Hepatocyte (in vitro differentiated cells): Measurements from ENCODE around the gene C5orf24. TPM values are rescaled to one million over a fixed set of nuclear protein-coding genes. Genes with fewer than 3 reads are reported as not detected.

Experiments
- DNase-seq: peaks from one replicate; pipeline ENCODE4 v3.0.0-alpha.2; 2016; ENCODE audit warnings: low spot score
- H2AFZ ChIP-seq: fragments of 200-600 bp; sonication (generic); 2 replicates; pipeline ENCODE4 v1.6.0; 2016; ENCODE audit warnings: antibody characterized with exemption, mild to moderate bottlenecking
- H3K27ac ChIP-seq: fragments of 200-600 bp; sonication (generic); 2 replicates; pipeline ENCODE4 v1.5.1; 2016; ENCODE audit warnings: mild to moderate bottlenecking
- H3K27me3 ChIP-seq: fragments of 200-600 bp; sonication (generic); 2 replicates; pipeline ENCODE4 v1.6.1; 2016
- H3K36me3 ChIP-seq: fragments of 200-600 bp; sonication (generic); replicated peaks from 2 replicates; pipeline ENCODE4 v1.5.1; 2016; ENCODE audit warnings: low read depth; ENCODE audit not compliant: insufficient read depth
- H3K4me1 ChIP-seq: fragments of 200-600 bp; sonication (generic); 2 replicates; pipeline ENCODE4 v1.5.1; 2016; ENCODE audit warnings: mild to moderate bottlenecking, moderate library complexity; ENCODE audit not compliant: insufficient read depth
- H3K4me2 ChIP-seq: fragments of 200-600 bp; sonication (generic); 2 replicates; pipeline ENCODE4 v1.6.0; 2016
- H3K4me3 ChIP-seq: fragments of 200-600 bp; sonication (generic); 2 replicates; pipeline ENCODE4 v1.5.1; 2016; ENCODE audit warnings: mild to moderate bottlenecking
- H3K79me2 ChIP-seq: fragments of 200-600 bp; sonication (generic); 2 replicates; pipeline ENCODE4 v1.6.0; 2017; ENCODE audit warnings: mild to moderate bottlenecking
- H3K9me2 ChIP-seq: fragments of 200-600 bp; sonication (generic); replicated peaks from 2 replicates; pipeline ENCODE4 v1.6.0; 2017; ENCODE audit warnings: mild to moderate bottlenecking; ENCODE audit not compliant: insufficient read depth
- H3K9me3 ChIP-seq: fragments of 200-600 bp; sonication (generic); 2 replicates; pipeline ENCODE4 v1.5.1; 2016; ENCODE audit warnings: low read depth, mild to moderate bottlenecking
- H4K20me1 ChIP-seq: fragments of 200-600 bp; sonication (generic); 2 replicates; pipeline ENCODE4 v1.6.0; 2016; ENCODE audit warnings: mild to moderate bottlenecking; ENCODE audit not compliant: insufficient read depth, poor library complexity, severe bottlenecking
- CTCF ChIP-seq: fragments of 200-600 bp; sonication (generic); IDR thresholded peaks from 2 replicates; pipeline ENCODE4 v1.5.1; 2016; ENCODE audit warnings: antibody characterized with exemption, mild to moderate bottlenecking; ENCODE audit not compliant: poor library complexity
- EZH2 ChIP-seq: fragments of 200-600 bp; sonication (generic); IDR thresholded peaks from 2 replicates; pipeline ENCODE4 v1.6.1; 2016; ENCODE audit warnings: antibody characterized with exemption, mild to moderate bottlenecking, borderline replicate concordance
- EZH2phosphoT487 ChIP-seq: fragments of 200-600 bp; sonication (generic); IDR thresholded peaks from one replicate; pipeline ENCODE4 v1.6.1; 2018; ENCODE audit warnings: antibody characterized with exemption, mild to moderate bottlenecking, low read depth, moderate library complexity; ENCODE audit not compliant: unreplicated experiment, severe bottlenecking
- WGBS: methylation state at CpG from one replicate; pipeline ENCODE4 v1.1.6; 2016; ENCODE audit warnings: low lambda C conversion rate; ENCODE audit errors: missing lambda C conversion rate; 5-methylcytosine and 5-hydroxymethylcytosine counted together
- polyA plus RNA-seq: library from polyadenylated mRNA; unstranded; fragments of >200 nt; fragmentation: Nextera tagmentation; extraction: Ambion mirVana; gene quantifications from 2 replicates; pipeline ENCODE4 v1.2.1, GENCODE V29; 2016
- total RNA-seq: library from RNA; depleted of rRNA; stranded (reverse); fragments of >200 nt; gene quantifications from 2 replicates; pipeline ENCODE4 v1.2.3, GENCODE V29; 2014

Gene C5orf24
- total and polyA plus RNA-seq, 2 experiments from 2014 or later: 29.2 to 67.0 TPM

DNA sequence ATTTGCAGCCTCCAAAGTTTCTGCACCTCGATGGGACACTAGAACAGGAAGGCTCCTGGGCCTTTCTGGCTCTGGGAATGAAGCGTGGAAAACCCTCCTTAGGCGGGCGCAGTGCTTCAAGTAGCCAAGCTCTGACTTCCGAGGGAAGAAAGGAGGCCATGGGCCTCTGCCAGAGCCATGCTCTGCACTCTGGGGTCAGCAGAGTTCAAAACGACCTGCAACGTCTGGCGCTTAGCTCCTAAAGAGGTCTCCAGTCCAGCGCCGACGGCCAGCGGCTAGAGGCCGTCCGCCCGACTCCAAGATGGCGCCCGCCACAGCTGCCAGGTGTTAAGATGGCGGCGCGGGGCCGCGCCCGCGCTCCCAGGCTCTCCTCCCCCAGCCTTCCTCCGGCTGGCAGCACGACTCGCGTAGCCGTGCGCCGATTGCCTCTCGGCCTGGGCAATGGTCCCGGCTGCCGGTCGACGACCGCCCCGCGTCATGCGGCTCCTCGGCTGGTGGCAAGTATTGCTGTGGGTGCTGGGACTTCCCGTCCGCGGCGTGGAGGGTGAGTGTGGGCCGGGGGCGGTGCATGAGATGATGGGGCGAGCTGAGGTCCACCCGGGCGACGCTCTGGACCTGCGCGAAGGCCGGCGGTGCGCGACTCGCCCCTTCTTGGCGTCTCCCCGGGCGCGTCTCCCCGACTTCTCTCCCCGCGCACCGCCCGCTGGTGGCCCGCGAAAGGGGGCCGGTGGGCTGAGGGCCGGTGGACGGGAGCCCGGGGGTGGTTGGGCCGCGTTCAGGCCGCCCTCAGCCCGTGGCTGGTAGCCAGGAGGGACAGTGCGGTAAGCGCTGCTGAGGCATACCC is 28.4 kb downstream of the C5orf24 start, which contains the start of gene TXNDC15:
Gene TXNDC15 (plus strand): TSS at position 385 of the 844 bp plus-strand sequence. CDS start 57 bp downstream, at position 442.
- Histone ChIP-seq H3K79me2 (peaks cover 37% of the 10 kb centered on the region), H3K9me3 (no peaks in the 10 kb centered on the region), H4K20me1 (no peaks in the 10 kb centered on the region), H3K27me3 (no peaks in the 10 kb centered on the region), H3K4me1 (peaks cover 14% of the 10 kb centered on the region), H2AFZ (peak within 1 kb of the TSS; percentile 96), H3K4me2 (peak within 1 kb of the TSS; percentile 74), H3K36me3 (no peaks in the 10 kb centered on the region), H3K9me2 (no peaks in the 10 kb centered on the region), H3K27ac (peak within 1 kb of the TSS; percentile 97), H3K4me3 (peak within 1 kb of the TSS; percentile 84)
- DNase-seq: peak; percentile 94
- TF ChIP-seq EZH2 (no peak), CTCF (no peak), EZH2phosphoT487 (no peak)
- 5% methylated on average over 69 of the region's 79 CpGs for WGBS

DNA sequence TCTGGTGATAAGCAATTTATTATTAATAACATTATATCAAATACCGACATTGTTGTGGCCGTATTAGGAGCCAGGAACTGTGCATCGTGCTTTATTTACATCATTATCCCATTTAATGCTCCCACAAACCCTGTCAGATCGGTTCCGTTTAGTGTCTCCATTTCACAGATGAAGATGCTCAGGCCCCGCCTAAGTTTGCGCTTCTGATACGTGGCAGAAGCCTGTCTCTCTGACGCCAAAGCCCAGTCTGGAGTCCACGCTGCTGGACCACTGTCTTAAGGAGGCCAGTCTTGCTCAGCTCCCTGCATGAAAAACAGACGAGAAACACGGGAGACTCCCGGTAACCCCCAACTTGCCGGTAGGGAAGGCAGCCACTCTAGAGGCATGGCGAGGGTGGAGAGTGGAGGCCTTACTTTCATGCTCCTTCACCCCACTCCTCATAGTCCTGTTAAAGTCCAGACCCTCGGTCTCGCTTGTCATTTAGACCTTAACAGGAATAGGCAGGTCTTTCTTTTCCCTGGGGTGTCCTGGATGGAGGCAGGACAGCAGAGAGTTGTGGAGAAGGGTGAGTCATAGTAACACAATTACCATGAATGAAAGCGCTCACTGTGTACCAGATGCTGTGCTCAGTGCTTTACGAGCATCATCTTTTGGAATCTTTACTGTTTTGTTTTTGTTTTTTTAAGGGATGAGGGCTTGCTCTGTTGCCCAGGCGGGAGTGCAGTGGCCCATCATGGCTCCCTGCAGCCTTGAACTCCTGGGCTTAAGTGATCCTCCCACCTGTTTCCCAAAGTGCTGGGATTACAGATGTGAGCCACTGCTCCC is 29.3 kb downstream of the C5orf24 start:
- TF ChIP-seq CTCF (no peak), EZH2 (no peak), EZH2phosphoT487 (no peak)
- Histone ChIP-seq H3K9me2 (no peaks in the 10 kb centered on the region), H4K20me1 (no peaks in the 10 kb centered on the region), H3K9me3 (no peaks in the 10 kb centered on the region), H3K79me2 (peaks cover 44% of the 10 kb centered on the region), H3K36me3 (no peaks in the 10 kb centered on the region), H3K27ac (peak overlapping the region; percentile 97), H3K4me3 (peak overlapping the region; percentile 84), H3K4me1 (peaks cover 14% of the 10 kb centered on the region), H3K27me3 (no peaks in the 10 kb centered on the region), H3K4me2 (peak overlapping the region; percentile 74), H2AFZ (peak overlapping the region; percentile 96)
- 11% methylated on average over 20 of the region's 20 CpGs for WGBS
- DNase-seq: peak; percentile 68

GRCh38 chr5:134877159-134877558 is 31.4 kb downstream of the C5orf24 start:
- no peak overlapping the region for H2AFZ ChIP-seq
- H3K27me3 ChIP-seq: no peaks in the 10 kb centered on the region
- peaks cover 14% of the 10 kb centered on the region for H3K4me1 ChIP-seq
- no peak for DNase-seq
- TF ChIP-seq EZH2 (no peak), EZH2phosphoT487 (no peak), CTCF (no peak)
- H3K9me2 ChIP-seq: no peaks in the 10 kb centered on the region
- H3K79me2 ChIP-seq: peaks cover 54% of the 10 kb centered on the region
- no peaks in the 10 kb centered on the region for H3K36me3 ChIP-seq
- no peaks in the 10 kb centered on the region for H3K9me3 ChIP-seq
- no peaks in the 10 kb centered on the region for H4K20me1 ChIP-seq
- H3K4me3 ChIP-seq: no peak overlapping the region
- no peak overlapping the region for H3K4me2 ChIP-seq
- H3K27ac ChIP-seq: no peak overlapping the region
